IPS-18c (cell line): Measurements from ENCODE around the gene RRN3.
A peak's percentile ranks its signal among the peaks of the same experiment; 100 is the strongest.
"Not testable (repeated sequence)": the region's sequence is repeated elsewhere in the genome, so short reads cannot be mapped to it uniquely, and the experiment has no call there.

Experiments
- H3K4me3 ChIP-seq: 2 replicates; pipeline ENCODE4 v1.7.0; 2013; ENCODE audit warnings: low read depth, mild to moderate bottlenecking, low read length, moderate library complexity; ENCODE audit not compliant: insufficient read depth
- H3K9me3 ChIP-seq: one replicate; pipeline ENCODE4 v1.6.1; 2013; ENCODE audit warnings: mild to moderate bottlenecking, low read length, moderate library complexity; ENCODE audit not compliant: control insufficient read depth, insufficient read depth

Gene RRN3

GRCh38 chr16:15057681-15058417 is 36.2 kb downstream of the RRN3 start:
- H3K4me3 ChIP-seq = no peak overlapping the region
- H3K9me3 ChIP-seq = no peaks in the 10 kb centered on the region

- Histone ChIP-seq H3K9me3 (no peaks in the 10 kb centered on the region), H3K4me3 (peak overlapping the region; percentile 87)
Observed at GRCh38 chr16:15055141-15056053, 38.7 kb downstream of the RRN3 start.

GRCh38 chr16:15054357-15055140 is 39.5 kb downstream of the RRN3 start:
- no peaks in the 10 kb centered on the region for H3K9me3 ChIP-seq

GRCh38 chr16:15053904-15054303 is 40.2 kb downstream of the RRN3 start:
- no peak overlapping the region for H3K4me3 ChIP-seq
- H3K9me3 ChIP-seq = no peaks in the 10 kb centered on the region

More at GRCh38 chr16:15054357-15055140, 39.5 kb downstream of the RRN3 start:
- H3K4me3 ChIP-seq = peak overlapping the region; percentile 87

GRCh38 chr16:15052747-15053476 is 41.2 kb downstream of the RRN3 start:
- H3K9me3 ChIP-seq = no peaks in the 10 kb centered on the region
- no peak overlapping the region for H3K4me3 ChIP-seq

- H3K4me3 ChIP-seq = no peak overlapping the region
- peaks cover under 1% of the 10 kb centered on the region for H3K9me3 ChIP-seq
Observed at GRCh38 chr16:15051387-15051951, 42.6 kb downstream of the RRN3 start.

GRCh38 chr16:15050440-15050839 is 43.6 kb downstream of the RRN3 start:
- not testable (repeated sequence) for H3K9me3 ChIP-seq, H3K4me3 ChIP-seq

GRCh38 chr16:15049581-15050180 is 44.4 kb downstream of the RRN3 start:
- Histone ChIP-seq H3K4me3 (no peak overlapping the region), H3K9me3 (peaks cover 2% of the 10 kb centered on the region)

- H3K4me3 ChIP-seq = no peak overlapping the region
- peaks cover 2% of the 10 kb centered on the region for H3K9me3 ChIP-seq
Observed at GRCh38 chr16:15046692-15047376, 47.2 kb downstream of the RRN3 start.

- not testable (repeated sequence) for H3K4me3 ChIP-seq, H3K9me3 ChIP-seq
Observed at GRCh38 chr16:15045270-15045669, 48.8 kb downstream of the RRN3 start.

GRCh38 chr16:15044286-15044685 is 49.8 kb downstream of the RRN3 start:
- Histone ChIP-seq H3K9me3 (peaks cover 2% of the 10 kb centered on the region), H3K4me3 (no peak overlapping the region)

GRCh38 chr16:15043344-15043743 is 50.7 kb downstream of the RRN3 start:
- peaks cover 2% of the 10 kb centered on the region for H3K9me3 ChIP-seq
- H3K4me3 ChIP-seq = no peak overlapping the region

- Histone ChIP-seq H3K4me3 (no peak overlapping the region), H3K9me3 (peaks cover 1% of the 10 kb centered on the region)
Observed at GRCh38 chr16:15041271-15042004, 52.6 kb downstream of the RRN3 start.

GRCh38 chr16:15038689-15039088 is 55.4 kb downstream of the RRN3 start:
- Histone ChIP-seq H3K4me3 (no peak overlapping the region), H3K9me3 (no peaks in the 10 kb centered on the region)

GRCh38 chr16:15037745-15038144 is 56.3 kb downstream of the RRN3 start:
- Histone ChIP-seq H3K9me3 (no peaks in the 10 kb centered on the region), H3K4me3 (no peak overlapping the region)
